HG02973 (cell line): ENCODE measurements around the gene SAFB.
"Not testable (repeated sequence)": the region's sequence is repeated elsewhere in the genome, so short reads cannot be mapped to it uniquely, and the experiment has no call there.

ENCODE experiments used
- ATAC-seq: cut with Tn5 transposase; IDR thresholded peaks from one replicate; pipeline ENCODE4 v1.9.1; 2021; ENCODE audit warnings: moderate library complexity; ENCODE audit not compliant: unreplicated experiment

Gene SAFB

GRCh38 chr19:5594521-5594950, 28.3 kb upstream of the SAFB start:
- ATAC-seq, result no peak

- ATAC-seq, result no peak
Observed at GRCh38 chr19:5595129-5595528, 27.8 kb upstream of the SAFB start.

- no peak for ATAC-seq
Observed at GRCh38 chr19:5595745-5596144, 27.1 kb upstream of the SAFB start.

GRCh38 chr19:5600797-5601196, 22.1 kb upstream of the SAFB start:
- ATAC-seq, result no peak

- ATAC-seq, result no peak
Observed at GRCh38 chr19:5603626-5604025, 19.3 kb upstream of the SAFB start.

GRCh38 chr19:5605362-5605761, 17.5 kb upstream of the SAFB start:
- no peak for ATAC-seq

GRCh38 chr19:5607318-5608275, 15.3 kb upstream of the SAFB start:
- ATAC-seq, result no peak

GRCh38 chr19:5608291-5608690, 14.6 kb upstream of the SAFB start:
- ATAC-seq, result no peak

GRCh38 chr19:5608766-5609165, 14.1 kb upstream of the SAFB start:
- ATAC-seq, result not testable (repeated sequence)

GRCh38 chr19:5609881-5610448, 12.9 kb upstream of the SAFB start:
- ATAC-seq, result no peak

GRCh38 chr19:5612891-5613865, 9.7 kb upstream of the SAFB start:
- ATAC-seq, result no peak

- ATAC-seq, result no peak
Observed at GRCh38 chr19:5615756-5616327, 7.0 kb upstream of the SAFB start.

GRCh38 chr19:5617080-5617479, 5.8 kb upstream of the SAFB start:
- no peak for ATAC-seq

- no peak for ATAC-seq
Observed at GRCh38 chr19:5618591-5618990, 4.3 kb upstream of the SAFB start.

- ATAC-seq, result no peak
Observed at GRCh38 chr19:5619946-5620345, 2.9 kb upstream of the SAFB start.

- ATAC-seq, result no peak
Observed at GRCh38 chr19:5621311-5621944, 1.5 kb upstream of the SAFB start.

GRCh38 chr19:5621945-5622464, 878 bp upstream of the SAFB start:
- ATAC-seq, result no peak

GRCh38 chr19:5623397-5624017, 624 bp downstream of the SAFB start:
- peak; percentile 2 for ATAC-seq

- ATAC-seq, result no peak
Observed at GRCh38 chr19:5624018-5624663, 1.3 kb downstream of the SAFB start.
